Measurements from ENCODE around the gene ANKRD35. TPM values are rescaled to one million over a fixed set of nuclear protein-coding genes. Genes with fewer than 3 reads are reported as not detected.

ANKRD35 gene
- total RNA-seq, 1 donor from 2014 or later, result 0.16 TPM

- Histone ChIP-seq H3K79me2 (ENCODE audit: insufficient read depth, low read length) (no peaks in the 10 kb centered on the region), H2AFZ (ENCODE audit: low read depth, low read length) (peak overlapping the region; percentile 87), H3K27ac (ENCODE audit: low read depth, low read length) (no peak overlapping the region), H3K4me3 (ENCODE audit: insufficient read depth, low read depth, low read length) (peak overlapping the region; percentile 47), H3K36me3 (ENCODE audit: insufficient read depth, low read length) (no peaks in the 10 kb centered on the region), H3K9me3 (ENCODE audit: insufficient read depth, low read depth, low read length) (no peaks in the 10 kb centered on the region), H3K4me2 (ENCODE audit: low read length) (peak overlapping the region; percentile 96), H3K9ac (ENCODE audit: low read length) (peak overlapping the region; percentile 77), H3K4me1 (ENCODE audit: insufficient read depth, low read length) (peaks cover 7% of the 10 kb centered on the region), H4K20me1 (ENCODE audit: insufficient read depth, low read length) (no peaks in the 10 kb centered on the region), H3K27me3 (ENCODE audit: insufficient read depth, low read length) (peaks cover 2% of the 10 kb centered on the region)
- peaks cover 2% of the 10 kb centered on the region for H3K36me3 Mint-ChIP-seq (ENCODE audit: low read depth, unreplicated experiment)
- peaks cover 53% of the 10 kb centered on the region for H3K27me3 Mint-ChIP-seq (ENCODE audit: low read depth, unreplicated experiment)
- no peak overlapping the region for H3K4me3 Mint-ChIP-seq (ENCODE audit: unreplicated experiment)
- FAIRE-seq (no peak), DNase-seq (ENCODE audit: low read depth) (peak; percentile 33)
- TF ChIP-seq CTCF (IDR thresholded peaks at IDR 0.05; ENCODE audit: insufficient read depth, low read depth, low read length) (no peak), EZH2 (IDR thresholded peaks at IDR 0.05; ENCODE audit: insufficient read depth, low read length) (no peak)
- peaks cover 6% of the 10 kb centered on the region for H3K9me3 Mint-ChIP-seq (ENCODE audit: unreplicated experiment)
- no peaks in the 10 kb centered on the region for H3K4me1 Mint-ChIP-seq (ENCODE audit: low read depth, unreplicated experiment)
- no peak overlapping the region for H3K27ac Mint-ChIP-seq (ENCODE audit: unreplicated experiment)
Measured at GRCh38 chr1:145871994-145872924, 13.4 kb downstream of the ANKRD35 start.

- no peak overlapping the region for H3K27ac ChIP-seq (ENCODE audit: low read depth, low read length)
- peaks cover 3% of the 10 kb centered on the region for H3K9me3 Mint-ChIP-seq (ENCODE audit: unreplicated experiment)
- no peaks in the 10 kb centered on the region for H4K20me1 ChIP-seq (ENCODE audit: insufficient read depth, low read length)
- FAIRE-seq (no peak), DNase-seq (ENCODE audit: low read depth) (no peak)
- no peak overlapping the region for H3K27ac Mint-ChIP-seq (ENCODE audit: unreplicated experiment)
- no peak overlapping the region for H3K4me2 ChIP-seq (ENCODE audit: low read length)
- no peak overlapping the region for H3K4me3 ChIP-seq (ENCODE audit: insufficient read depth, low read depth, low read length)
- no peak overlapping the region for H2AFZ ChIP-seq (ENCODE audit: low read depth, low read length)
- H3K9ac ChIP-seq (ENCODE audit: low read length), result no peak overlapping the region
- no peak overlapping the region for H3K4me3 Mint-ChIP-seq (ENCODE audit: unreplicated experiment)
- no peak for TF ChIP-seq EZH2 (IDR thresholded peaks at IDR 0.05; ENCODE audit: insufficient read depth, low read length)
- no peak for TF ChIP-seq CTCF (IDR thresholded peaks at IDR 0.05; ENCODE audit: insufficient read depth, low read depth, low read length)
- H3K27me3 Mint-ChIP-seq (ENCODE audit: low read depth, unreplicated experiment), result peaks cover 43% of the 10 kb centered on the region
- no peaks in the 10 kb centered on the region for H3K36me3 ChIP-seq (ENCODE audit: insufficient read depth, low read length)
- no peaks in the 10 kb centered on the region for H3K27me3 ChIP-seq (ENCODE audit: insufficient read depth, low read length)
- no peaks in the 10 kb centered on the region for H3K9me3 ChIP-seq (ENCODE audit: insufficient read depth, low read depth, low read length)
- no peaks in the 10 kb centered on the region for H3K4me1 Mint-ChIP-seq (ENCODE audit: low read depth, unreplicated experiment)
- peaks cover 7% of the 10 kb centered on the region for H3K4me1 ChIP-seq (ENCODE audit: insufficient read depth, low read length)
- peaks cover 7% of the 10 kb centered on the region for H3K36me3 Mint-ChIP-seq (ENCODE audit: low read depth, unreplicated experiment)
- no peaks in the 10 kb centered on the region for H3K79me2 ChIP-seq (ENCODE audit: insufficient read depth, low read length)
Measured at GRCh38 chr1:145868232-145868631, 17.4 kb downstream of the ANKRD35 start.
